ENCODE measurements around the gene DYRK3. TPM values are rescaled to one million over a fixed set of nuclear protein-coding genes. Genes with fewer than 3 reads are reported as not detected.

DYRK3 gene
- total RNA-seq, 1 donor: 27.7 TPM

- TF ChIP-seq, protein P1, sequence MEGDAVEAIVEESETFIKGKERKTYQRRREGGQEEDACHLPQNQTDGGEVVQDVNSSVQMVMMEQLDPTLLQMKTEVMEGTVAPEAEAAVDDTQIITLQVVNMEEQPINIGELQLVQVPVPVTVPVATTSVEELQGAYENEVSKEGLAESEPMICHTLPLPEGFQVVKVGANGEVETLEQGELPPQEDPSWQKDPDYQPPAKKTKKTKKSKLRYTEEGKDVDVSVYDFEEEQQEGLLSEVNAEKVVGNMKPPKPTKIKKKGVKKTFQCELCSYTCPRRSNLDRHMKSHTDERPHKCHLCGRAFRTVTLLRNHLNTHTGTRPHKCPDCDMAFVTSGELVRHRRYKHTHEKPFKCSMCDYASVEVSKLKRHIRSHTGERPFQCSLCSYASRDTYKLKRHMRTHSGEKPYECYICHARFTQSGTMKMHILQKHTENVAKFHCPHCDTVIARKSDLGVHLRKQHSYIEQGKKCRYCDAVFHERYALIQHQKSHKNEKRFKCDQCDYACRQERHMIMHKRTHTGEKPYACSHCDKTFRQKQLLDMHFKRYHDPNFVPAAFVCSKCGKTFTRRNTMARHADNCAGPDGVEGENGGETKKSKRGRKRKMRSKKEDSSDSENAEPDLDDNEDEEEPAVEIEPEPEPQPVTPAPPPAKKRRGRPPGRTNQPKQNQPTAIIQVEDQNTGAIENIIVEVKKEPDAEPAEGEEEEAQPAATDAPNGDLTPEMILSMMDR (IDR thresholded peaks at IDR 0.05; ENCODE audit: insufficient read depth, low read length): no peak
- H3K4me3 ChIP-seq (ENCODE audit: low read depth, low read length): no peak overlapping the region
- DNase-seq (ENCODE audit: low read depth): no peak
Observed at GRCh38 chr1:206698011-206698410, 62.7 kb downstream of the DYRK3 start.

Other genes starting within 250 kb of the DYRK3 start
- 11.5 and 67.9 TPM in 2 replicates for gene IKBKE, start 165.1 kb upstream of the DYRK3 start, total RNA-seq (ENCODE audit: low replicate concordance)
- 4.1 and 6.6 TPM in 2 replicates for gene RASSF5, start 128.0 kb upstream of the DYRK3 start, total RNA-seq (ENCODE audit: low replicate concordance)
- gene EIF2D, start 23.1 kb upstream of the DYRK3 start, total RNA-seq (ENCODE audit: low replicate concordance): 33.5 and 42.5 TPM in 2 replicates
- gene MAPKAPK2, start 49.4 kb downstream of the DYRK3 start, total RNA-seq (ENCODE audit: low replicate concordance): 18.5 and 31.0 TPM in 2 replicates
- gene IL19, start 135.2 kb downstream of the DYRK3 start, total RNA-seq (ENCODE audit: low replicate concordance): 0.41 TPM in 1 of 2 replicates, not detected in the other
- gene IL10, start 137.0 kb downstream of the DYRK3 start, total RNA-seq (ENCODE audit: low replicate concordance): not detected in 2 replicates
- not detected in 2 replicates for gene IL20, start 230.1 kb downstream of the DYRK3 start, total RNA-seq (ENCODE audit: low replicate concordance)